ENCODE measurements around the gene ZNF334. TPM values are rescaled to one million over a fixed set of nuclear protein-coding genes. Genes with fewer than 3 reads are reported as not detected.

The ZNF334 gene
- total RNA-seq, 4 donors from 2014 or later, result 5.1 to 14.0 (median 7.0) TPM

DNA sequence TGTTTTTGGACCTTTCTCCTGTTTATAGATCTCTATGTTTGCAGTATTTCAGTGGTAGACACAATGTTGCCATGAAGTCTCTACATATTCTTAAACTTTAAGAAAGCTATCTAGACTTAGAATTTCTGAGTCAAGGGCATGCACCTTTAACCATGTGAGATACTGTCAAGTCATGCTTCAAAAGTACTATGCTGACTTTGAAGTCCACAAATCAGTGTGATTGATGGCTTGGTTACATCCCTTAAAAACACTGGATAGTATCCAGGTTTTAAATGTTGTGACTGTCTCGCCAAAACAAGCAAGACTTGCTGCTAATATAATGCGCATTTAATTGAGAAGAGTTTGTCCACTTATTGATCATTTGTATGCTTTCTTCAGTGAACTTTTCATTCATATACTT lies 30.5 kb downstream of the ZNF334 start:
- Histone ChIP-seq H3K4me3 (no peak overlapping the region), H3K36me3 (no peaks in the 10 kb centered on the region), H3K27ac (no peak overlapping the region), H3K27me3 (peaks cover 0 to 7% of the 10 kb centered on the region in 2 donors), H3K9me3 (no peaks in the 10 kb centered on the region), H3K4me1 (peaks cover 0 to 4% (median 0%) of the 10 kb centered on the region in 4 donors)
- no peak for DNase-seq (ENCODE audit: low spot score in 2 of 2)
- no peak for TF ChIP-seq EP300 (IDR thresholded peaks at IDR 0.05)
- TF ChIP-seq POLR2A (IDR thresholded peaks at IDR 0.05), result no peak
- TF ChIP-seq, protein P1, sequence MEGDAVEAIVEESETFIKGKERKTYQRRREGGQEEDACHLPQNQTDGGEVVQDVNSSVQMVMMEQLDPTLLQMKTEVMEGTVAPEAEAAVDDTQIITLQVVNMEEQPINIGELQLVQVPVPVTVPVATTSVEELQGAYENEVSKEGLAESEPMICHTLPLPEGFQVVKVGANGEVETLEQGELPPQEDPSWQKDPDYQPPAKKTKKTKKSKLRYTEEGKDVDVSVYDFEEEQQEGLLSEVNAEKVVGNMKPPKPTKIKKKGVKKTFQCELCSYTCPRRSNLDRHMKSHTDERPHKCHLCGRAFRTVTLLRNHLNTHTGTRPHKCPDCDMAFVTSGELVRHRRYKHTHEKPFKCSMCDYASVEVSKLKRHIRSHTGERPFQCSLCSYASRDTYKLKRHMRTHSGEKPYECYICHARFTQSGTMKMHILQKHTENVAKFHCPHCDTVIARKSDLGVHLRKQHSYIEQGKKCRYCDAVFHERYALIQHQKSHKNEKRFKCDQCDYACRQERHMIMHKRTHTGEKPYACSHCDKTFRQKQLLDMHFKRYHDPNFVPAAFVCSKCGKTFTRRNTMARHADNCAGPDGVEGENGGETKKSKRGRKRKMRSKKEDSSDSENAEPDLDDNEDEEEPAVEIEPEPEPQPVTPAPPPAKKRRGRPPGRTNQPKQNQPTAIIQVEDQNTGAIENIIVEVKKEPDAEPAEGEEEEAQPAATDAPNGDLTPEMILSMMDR (IDR thresholded peaks at IDR 0.05), result no peak
- 57 to 76% methylated on average over 2 of the region's 2 CpGs for WGBS, 2 donors

DNA sequence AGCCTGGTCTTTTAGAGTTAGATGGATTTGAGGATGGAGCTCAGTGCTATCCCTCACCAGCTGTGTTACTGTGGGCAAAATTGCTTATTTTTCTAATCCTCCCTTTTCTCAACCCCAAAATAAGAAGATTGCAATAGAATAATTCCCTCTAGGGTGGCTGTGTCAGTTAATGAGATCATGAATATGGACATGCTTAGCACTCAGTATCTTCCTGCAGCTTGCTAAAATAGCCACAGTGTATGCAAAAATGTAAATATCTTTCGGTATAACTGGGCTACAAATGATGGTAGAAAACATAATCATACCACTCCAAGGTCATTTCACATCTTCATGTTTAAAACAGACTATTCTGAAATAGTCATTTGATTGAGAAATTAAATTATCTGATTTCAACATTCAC lies 35.7 kb downstream of the ZNF334 start:
- no peaks in the 10 kb centered on the region for H3K27me3 ChIP-seq
- no peaks in the 10 kb centered on the region for H3K36me3 ChIP-seq
- no peaks in the 10 kb centered on the region for H3K9me3 ChIP-seq
- DNase-seq (ENCODE audit: low spot score in 2 of 2), result no peak
- H3K4me3 ChIP-seq, result no peak overlapping the region
- 84 to 86% methylated on average over 1 of the region's 1 CpG for WGBS, 2 donors
- no peak overlapping the region for H3K27ac ChIP-seq
- H3K4me1 ChIP-seq, result no peaks in the 10 kb centered on the region
- TF ChIP-seq EP300 (IDR thresholded peaks at IDR 0.05) (no peak), POLR2A (IDR thresholded peaks at IDR 0.05) (no peak)
- TF ChIP-seq, protein P1 (IDR thresholded peaks at IDR 0.05), result no peak

DNA sequence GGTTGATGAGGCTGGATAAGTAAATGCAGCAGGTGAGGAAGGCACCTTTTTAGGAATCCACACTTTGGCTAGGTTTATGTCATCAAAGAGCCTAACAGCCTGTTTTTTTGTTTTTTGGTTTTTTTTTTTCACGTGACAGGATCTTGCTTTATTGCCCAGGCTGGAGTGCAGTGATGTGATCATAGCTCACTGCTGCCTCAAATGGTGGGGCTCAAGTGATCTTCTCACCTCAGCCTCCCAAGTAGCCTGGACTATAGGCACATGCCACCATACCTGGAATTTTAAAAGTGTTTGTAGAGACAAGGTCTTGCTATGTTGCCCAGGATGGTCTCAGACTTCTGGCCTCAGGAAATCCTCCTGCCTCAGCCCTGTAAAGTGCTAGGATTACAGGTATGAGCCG lies 36.1 kb downstream of the ZNF334 start:
- WGBS, 2 donors, result 80 to 87% methylated on average over 2 of the region's 2 CpGs
- TF ChIP-seq, protein P1 (IDR thresholded peaks at IDR 0.05), result no peak
- TF ChIP-seq POLR2A (IDR thresholded peaks at IDR 0.05), result no peak
- Histone ChIP-seq H3K27ac (no peak overlapping the region), H3K4me1 (no peaks in the 10 kb centered on the region), H3K4me3 (no peak overlapping the region), H3K9me3 (no peaks in the 10 kb centered on the region), H3K36me3 (no peaks in the 10 kb centered on the region), H3K27me3 (no peaks in the 10 kb centered on the region)
- DNase-seq (ENCODE audit: low spot score in 2 of 2), result no peak

DNA sequence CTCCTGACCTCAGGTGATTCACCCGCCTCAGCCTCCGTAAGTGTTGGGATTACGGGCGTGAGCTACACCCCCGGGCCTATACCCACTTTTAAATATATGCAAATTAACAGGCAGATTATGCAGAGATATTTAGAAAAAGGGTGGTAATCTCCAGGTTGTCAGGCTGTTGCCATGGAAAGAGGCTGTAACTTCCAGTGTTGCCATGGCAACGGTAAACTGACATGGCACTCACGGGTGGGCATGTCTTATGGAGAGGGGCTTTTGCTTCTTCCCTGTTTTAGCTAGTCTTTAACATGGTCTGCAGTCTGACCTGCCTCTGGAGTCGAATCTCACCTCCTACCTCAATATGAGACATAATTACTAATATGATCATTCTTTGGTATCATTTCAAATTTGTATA lies 44.9 kb downstream of the ZNF334 start:
- Histone ChIP-seq H3K36me3 (no peaks in the 10 kb centered on the region), H3K4me1 (no peaks in the 10 kb centered on the region), H3K27ac (no peak overlapping the region), H3K27me3 (no peaks in the 10 kb centered on the region), H3K4me3 (no peak overlapping the region), H3K9me3 (no peaks in the 10 kb centered on the region)
- TF ChIP-seq, protein P1 (IDR thresholded peaks at IDR 0.05), result no peak
- no peak for TF ChIP-seq EP300 (IDR thresholded peaks at IDR 0.05)
- no peak for TF ChIP-seq POLR2A (IDR thresholded peaks at IDR 0.05)
- no peak for DNase-seq (ENCODE audit: low spot score in 2 of 2)
- 85 to 89% methylated on average over 8 of the region's 8 CpGs for WGBS, 2 donors

DNA sequence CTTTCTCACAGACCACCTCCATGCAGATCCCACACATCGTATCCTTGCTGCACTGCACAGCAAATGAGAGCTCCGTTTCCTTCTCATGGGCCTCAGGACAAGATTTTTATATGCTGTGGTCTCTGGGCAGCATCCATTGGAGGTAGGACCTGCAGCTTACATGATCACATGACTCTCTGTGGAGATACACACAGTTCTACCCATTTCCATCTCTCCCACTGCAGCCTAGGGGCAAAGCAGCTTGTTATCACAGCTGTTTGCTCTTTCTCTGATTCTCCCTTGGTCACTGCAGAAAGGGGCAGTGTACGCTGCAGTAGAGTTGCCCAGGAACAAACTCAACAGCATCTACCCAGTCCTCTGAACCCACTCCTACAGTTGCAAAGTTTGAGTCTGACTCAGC lies 48.9 kb downstream of the ZNF334 start:
- DNase-seq (ENCODE audit: low spot score in 2 of 2), result no peak
- WGBS, 2 donors, result 58 to 64% methylated on average over 3 of the region's 3 CpGs
- no peak overlapping the region for H3K4me3 ChIP-seq
- H3K27ac ChIP-seq, result no peak overlapping the region
- H3K36me3 ChIP-seq, result no peaks in the 10 kb centered on the region
- peaks cover 0 to 1% (median 0%) of the 10 kb centered on the region in 4 donors for H3K4me1 ChIP-seq
- no peak for TF ChIP-seq POLR2A (IDR thresholded peaks at IDR 0.05)
- no peak for TF ChIP-seq EP300 (IDR thresholded peaks at IDR 0.05)
- TF ChIP-seq, protein P1 (IDR thresholded peaks at IDR 0.05), result no peak
- H3K9me3 ChIP-seq, result no peaks in the 10 kb centered on the region
- H3K27me3 ChIP-seq, result peaks cover 0 to 2% of the 10 kb centered on the region in 2 donors
